Adrenal gland (tissue), 5 donors: ENCODE results near the gene MBD2.

Experiments used
- POLR2A ChIP-seq, 2 donors: fragments of 450-650 bp; IDR thresholded peaks; one replicate each; pipeline ENCODE4 v1.6.1; 2017; ENCODE audit warnings: antibody characterized with exemption in 2 of 2, mild to moderate bottlenecking in 2 of 2, moderate library complexity in 1 of 2
- TF ChIP-seq, protein P1 (sequence below), 6 experiments: fragments of 450-650 bp in 4 of 6; fragments of 200-600 bp in 2 of 6; sonication (generic) in 1 of 6; IDR thresholded peaks; 1 replicate in 5 of 6; 2 replicates in 1 of 6; pipeline versions ENCODE4 v1.5.1 to v1.8.0; 2016 to 2021; ENCODE audit warnings: antibody characterized with exemption in 6 of 6, mild to moderate bottlenecking in 2 of 6, moderate library complexity in 1 of 6
- donor health status: DM: no; HTN: no; CAD: no.

DNA sequence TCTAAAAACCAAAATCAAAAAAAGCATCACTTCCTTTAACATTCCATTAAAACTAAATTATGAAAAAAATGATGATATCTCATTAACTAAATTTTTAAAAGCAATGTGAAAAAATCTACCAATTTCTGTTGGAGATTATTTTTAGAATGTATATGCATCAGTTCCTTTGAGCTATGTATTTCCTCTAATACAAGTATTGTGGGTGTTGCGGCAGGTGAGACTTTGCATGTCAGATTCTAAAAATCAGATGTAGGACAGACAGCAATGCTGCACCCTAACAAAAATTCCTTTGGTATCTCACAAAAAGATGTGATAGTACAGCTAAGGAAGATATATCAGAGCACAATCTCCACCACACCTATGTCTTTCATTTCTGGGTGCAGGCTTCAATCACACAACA lies 6.8 kb downstream of the MBD2 start:
- TF ChIP-seq, protein P1, sequence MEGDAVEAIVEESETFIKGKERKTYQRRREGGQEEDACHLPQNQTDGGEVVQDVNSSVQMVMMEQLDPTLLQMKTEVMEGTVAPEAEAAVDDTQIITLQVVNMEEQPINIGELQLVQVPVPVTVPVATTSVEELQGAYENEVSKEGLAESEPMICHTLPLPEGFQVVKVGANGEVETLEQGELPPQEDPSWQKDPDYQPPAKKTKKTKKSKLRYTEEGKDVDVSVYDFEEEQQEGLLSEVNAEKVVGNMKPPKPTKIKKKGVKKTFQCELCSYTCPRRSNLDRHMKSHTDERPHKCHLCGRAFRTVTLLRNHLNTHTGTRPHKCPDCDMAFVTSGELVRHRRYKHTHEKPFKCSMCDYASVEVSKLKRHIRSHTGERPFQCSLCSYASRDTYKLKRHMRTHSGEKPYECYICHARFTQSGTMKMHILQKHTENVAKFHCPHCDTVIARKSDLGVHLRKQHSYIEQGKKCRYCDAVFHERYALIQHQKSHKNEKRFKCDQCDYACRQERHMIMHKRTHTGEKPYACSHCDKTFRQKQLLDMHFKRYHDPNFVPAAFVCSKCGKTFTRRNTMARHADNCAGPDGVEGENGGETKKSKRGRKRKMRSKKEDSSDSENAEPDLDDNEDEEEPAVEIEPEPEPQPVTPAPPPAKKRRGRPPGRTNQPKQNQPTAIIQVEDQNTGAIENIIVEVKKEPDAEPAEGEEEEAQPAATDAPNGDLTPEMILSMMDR (IDR thresholded peaks at IDR 0.05), result no peak
- no peak for TF ChIP-seq POLR2A (IDR thresholded peaks at IDR 0.05)
